Effector CD8-positive, alpha-beta T cell (primary cell): ENCODE results near the gene TTLL9.
A peak's percentile ranks its signal among the peaks of the same experiment; 100 is the strongest.

Source experiments
- DNase-seq: peaks from one replicate; lab custom pipeline; 2025; lab: John Stamatoyannopoulos, UW

Gene TTLL9

DNA sequence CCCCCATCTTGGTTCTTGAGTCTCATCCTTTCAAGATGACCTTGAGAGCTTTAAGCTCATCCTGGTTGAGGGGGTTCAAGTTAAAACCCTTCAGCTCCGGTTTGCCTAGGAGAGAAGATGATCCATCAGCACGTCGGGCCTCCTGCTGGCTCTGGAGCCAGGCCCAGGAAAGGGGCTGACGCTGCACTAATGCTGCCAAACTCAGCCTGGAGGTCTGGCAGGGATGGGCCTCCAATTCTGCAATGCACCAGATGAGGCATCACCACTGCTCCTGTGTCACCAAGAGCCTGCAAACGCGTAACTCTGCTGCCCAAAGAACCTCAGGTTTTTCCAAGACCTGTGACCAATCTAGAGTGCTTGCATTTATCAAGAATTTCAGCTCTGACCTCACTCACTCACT, 75.4 kb downstream of the TTLL9 start:
- no peak for DNase-seq

DNA sequence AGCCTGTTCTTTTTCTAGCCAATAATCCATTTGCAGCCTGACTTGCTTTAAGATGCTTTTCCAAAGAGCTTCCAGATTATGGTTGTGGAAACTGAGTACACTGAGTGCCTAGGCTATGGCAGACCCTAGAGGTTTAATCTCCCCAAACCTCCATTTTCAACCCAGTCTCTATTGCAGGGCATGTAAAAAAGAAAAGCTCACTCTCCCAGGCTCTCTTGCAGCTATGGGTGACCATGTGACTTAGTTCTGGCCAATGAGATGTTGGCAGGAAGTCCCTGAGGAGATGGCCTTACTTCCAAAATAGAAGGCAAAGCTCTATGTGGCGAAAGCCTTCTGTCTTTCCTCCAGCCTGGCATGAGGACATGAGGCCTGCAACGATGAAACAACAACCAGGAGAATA, 77.6 kb downstream of the TTLL9 start:
- no peak for DNase-seq

- DNase-seq: no peak
Observed at GRCh38 chr20:31949877-31950646, 79.6 kb downstream of the TTLL9 start.

GRCh38 chr20:31951203-31951529, 80.7 kb downstream of the TTLL9 start:
- DNase-seq: no peak

DNA sequence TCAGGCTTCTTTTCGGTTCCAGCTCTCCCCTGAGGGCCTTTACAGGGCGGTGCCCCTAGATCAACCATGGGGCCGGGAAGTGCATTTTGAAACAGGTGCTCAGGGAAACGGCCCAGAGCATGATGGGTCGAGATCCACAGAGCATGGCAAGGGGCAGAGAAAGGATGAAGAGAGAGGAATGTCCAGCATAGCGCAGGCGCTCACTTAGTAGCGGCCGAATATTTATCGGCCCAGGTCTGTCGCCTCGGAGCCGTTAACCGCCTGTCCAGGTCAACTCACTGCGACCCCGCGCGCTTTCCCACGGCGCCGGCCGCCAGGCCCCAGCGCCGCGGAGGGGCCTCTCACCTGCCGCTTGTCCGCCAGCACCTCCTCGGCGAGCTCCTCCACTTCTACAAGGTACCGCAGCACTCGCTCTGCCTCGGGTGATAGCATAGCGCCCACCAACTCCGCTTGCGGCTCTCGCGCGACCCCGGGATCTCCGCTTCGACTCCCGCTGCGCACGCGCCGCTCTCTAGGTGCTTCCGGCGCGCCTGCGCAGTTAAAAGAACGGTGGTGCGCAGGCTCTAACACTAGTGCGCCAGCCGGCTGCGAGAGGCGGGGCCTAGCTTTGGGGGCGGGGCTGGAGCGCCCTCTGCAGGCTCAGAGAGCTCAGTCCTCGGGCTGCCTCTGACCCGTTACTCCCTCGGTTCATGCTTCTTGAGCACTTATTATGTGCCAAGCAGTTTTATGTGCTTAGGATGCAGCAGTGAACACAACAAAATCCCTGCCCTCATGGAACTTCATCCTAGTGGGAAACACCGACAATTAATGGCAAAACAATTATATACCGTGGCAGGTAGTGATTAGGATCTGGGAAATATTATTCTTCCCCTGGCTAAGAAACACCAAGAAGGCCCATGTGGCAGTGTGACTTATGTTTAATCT, 81.4 kb downstream of the TTLL9 start, which contains the start of gene PDRG1:
Gene PDRG1, minus strand, starts transcription at position 517 of the 924 bp plus-strand sequence. Its CDS starts 85 bp downstream, at position 432.
- DNase-seq: peak; percentile 95

GRCh38 chr20:31953556-31954148, 83.2 kb downstream of the TTLL9 start:
- no peak for DNase-seq

DNA sequence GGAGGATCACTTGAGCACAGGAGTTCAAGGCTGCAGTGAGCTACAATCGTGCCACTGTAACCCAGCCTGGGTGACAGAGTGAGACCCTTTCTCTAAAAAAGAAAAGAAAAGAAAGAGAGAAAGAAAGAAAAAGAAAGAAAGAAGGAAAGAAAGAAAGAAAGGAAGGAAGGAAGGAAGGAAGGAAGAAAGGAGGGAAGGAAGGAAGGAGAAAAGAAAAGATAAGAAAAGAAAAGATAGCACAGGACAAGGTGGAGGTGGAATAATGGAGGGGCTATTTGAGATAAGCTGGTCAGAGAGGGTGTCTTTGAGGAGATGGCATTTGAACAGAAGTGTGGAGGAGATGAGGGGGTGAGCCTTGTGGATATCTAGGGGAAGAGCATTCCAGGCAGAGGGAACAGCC, 84.1 kb downstream of the TTLL9 start:
- no peak for DNase-seq

- DNase-seq: no peak
Observed at GRCh38 chr20:31956556-31957526, 86.4 kb downstream of the TTLL9 start.

- no peak for DNase-seq
Observed at GRCh38 chr20:31962761-31963160, 92.3 kb downstream of the TTLL9 start.

DNA sequence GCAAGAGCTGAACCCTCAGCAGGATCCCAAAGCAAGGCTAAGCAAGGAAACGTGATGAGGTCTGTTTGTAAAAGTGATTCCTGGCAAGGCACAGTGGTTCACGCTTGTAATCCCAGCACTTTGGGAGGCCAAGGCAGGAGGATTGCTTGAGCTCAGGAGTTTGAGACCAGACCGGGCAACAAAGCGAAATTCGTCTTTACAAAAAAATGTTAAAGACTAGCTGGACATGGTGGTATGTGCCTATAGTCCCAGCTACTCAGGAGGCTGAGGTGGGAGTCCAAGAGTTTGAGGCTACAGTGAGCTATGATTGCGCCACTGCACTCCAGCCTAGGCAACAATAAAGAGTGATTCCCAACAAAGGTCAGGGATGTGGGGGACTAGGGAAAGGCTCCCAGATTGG, 93.5 kb downstream of the TTLL9 start:
- no peak for DNase-seq

GRCh38 chr20:31966991-31967655, 96.7 kb downstream of the TTLL9 start:
- DNase-seq: no peak

DNA sequence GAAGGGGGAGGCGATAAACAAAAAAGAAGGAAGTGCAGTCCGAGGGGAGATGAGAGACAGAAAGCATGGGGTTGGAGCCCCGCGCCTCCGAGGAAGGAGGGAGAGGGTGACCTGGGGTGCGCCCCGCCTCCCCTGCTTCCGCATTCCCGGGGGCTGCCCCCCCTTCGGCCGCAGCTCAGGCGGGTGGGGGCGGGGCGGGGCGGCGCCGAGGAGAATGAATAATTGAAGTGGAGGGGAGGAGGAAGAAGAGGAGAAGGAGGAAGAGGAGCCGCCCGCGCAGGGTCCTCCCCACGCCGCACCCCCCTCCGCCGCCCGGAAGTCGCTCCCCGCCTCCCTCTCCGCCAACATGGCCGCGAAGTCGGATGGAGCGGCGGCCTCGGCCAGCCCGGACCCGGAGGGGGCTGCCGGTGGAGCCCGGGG, 97.4 kb downstream of the TTLL9 start, which contains the start of gene XKR7:
Gene XKR7, plus strand, starts transcription at position 322 of the 420 bp plus-strand sequence. Its CDS starts 25 bp downstream, at position 347.
- no peak for DNase-seq

GRCh38 chr20:31968291-31969126, 98.1 kb downstream of the TTLL9 start:
- DNase-seq: peak; percentile 73

DNA sequence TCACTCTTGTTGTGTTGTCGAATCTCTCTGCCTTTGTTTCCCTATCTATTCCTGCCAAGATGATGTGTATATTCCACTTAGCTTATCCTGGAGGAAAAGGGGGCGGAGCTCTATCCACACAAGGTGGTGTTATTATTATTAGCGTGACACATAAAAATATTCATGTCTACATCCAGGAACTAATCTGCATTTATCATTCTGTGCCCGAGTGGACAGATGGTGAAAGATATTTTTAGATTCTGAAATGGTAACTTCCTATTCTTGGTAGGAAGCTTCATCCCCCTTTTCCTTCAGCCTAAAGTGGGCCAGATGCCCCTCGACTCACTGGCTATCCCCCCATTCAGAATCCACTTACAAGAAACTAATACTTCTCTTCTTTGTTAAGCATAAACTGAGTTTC, 99.6 kb downstream of the TTLL9 start:
- DNase-seq: no peak

GRCh38 chr20:31972471-31973021, 102.1 kb downstream of the TTLL9 start:
- no peak for DNase-seq

GRCh38 chr20:31974296-31974695, 103.9 kb downstream of the TTLL9 start:
- DNase-seq: no peak

DNA sequence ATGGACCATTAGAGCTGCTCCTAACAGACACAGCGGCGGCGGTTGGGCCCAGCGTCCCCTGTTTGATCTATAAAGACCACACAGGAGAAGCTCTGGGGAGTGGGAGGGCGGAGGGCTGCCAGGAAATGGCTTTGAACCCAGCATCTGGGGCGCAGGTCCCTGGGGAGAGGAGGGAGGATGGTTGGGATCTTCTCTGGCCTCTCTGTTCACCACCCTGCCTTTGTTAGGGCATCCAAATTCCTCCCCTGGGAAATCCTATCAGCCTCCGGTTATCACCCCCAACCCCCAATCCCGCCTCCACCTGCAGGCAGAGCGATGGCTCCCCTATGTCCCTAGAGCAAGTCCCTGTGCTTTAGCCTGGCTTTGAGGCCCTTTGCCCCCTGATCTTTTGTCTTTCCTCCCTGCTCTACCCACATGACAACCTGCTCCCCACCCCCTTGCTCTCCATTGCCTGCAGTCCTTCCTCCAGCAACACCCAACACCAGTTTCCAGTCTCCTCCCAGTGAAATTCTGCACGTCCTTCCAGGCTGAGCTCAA, 104.6 kb downstream of the TTLL9 start:
- no peak for DNase-seq

DNA sequence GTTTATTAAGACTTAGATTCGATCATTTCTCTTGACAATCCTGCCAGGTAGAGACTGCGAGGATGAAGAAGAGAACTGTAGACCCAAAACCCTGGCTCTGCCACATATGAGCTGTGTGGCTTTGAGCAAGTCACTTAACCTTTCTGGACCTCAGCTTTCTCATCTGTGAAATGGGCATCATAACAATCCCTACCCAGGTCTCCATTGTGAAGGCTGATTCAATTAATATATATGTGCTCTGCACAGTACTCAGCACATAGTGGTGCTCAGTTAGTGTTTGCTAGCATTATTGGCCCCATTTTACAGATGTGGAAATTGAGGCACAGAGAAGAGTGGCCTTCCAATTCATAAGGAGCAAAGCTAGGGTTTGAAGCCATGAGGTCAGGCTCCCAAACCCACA, 105.4 kb downstream of the TTLL9 start:
- no peak for DNase-seq

DNA sequence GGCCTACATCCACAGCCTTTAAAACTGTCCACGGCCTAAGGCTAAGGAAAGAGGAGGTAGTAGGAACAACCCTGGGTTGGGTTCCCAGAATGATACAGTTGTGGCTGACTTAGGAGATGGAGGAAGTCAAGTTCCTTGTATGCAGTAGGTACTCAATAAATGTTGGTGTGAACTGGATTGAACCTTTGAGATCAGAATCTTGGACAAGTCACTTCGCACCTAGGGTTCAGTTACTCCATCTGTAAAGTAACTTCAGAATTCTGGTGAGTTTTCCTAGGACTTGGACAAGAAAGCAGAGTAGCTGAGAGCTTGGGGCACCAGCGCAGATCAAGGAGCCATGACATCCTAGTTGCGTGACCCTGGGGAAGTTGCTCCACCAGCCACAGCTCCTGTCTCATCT, 106.6 kb downstream of the TTLL9 start:
- DNase-seq: no peak
